Measurements from ENCODE around the gene CEP57L1. TPM values are rescaled to one million over a fixed set of nuclear protein-coding genes. Genes with fewer than 3 reads are reported as not detected.
"Not testable (repeated sequence)": the region's sequence is repeated elsewhere in the genome, so short reads cannot be mapped to it uniquely, and the experiment has no call there.

Gene CEP57L1
- total RNA-seq, 4 donors from 2014 or later, result 10.3 to 29.7 (median 17.5) TPM

DNA sequence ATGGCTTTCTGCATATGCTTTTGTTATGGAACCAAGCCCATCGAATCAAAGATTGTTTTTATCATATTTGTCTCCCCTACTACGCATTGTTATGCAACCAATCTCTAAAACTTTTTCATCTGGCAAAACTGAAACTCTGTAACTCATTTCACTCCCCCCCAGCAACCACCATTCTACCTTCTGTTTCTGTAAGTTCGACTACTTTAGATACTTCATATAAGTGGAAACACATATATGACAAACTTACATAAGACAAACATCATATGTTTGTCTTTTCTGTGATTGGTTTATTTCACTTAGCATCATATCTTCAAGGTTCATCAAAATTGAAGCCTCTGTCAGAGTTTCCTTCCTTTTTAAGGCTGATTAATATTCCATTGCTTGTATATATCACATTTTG is 34.8 kb downstream of the CEP57L1 start:
- DNase-seq (no peak), ATAC-seq (no peak)
- no peaks in the 10 kb centered on the region for H3K9me3 ChIP-seq
- no peak overlapping the region for H3K4me3 ChIP-seq
- in situ Hi-C loops (cut with MboI; ENCODE audit: low sequenced_read_pairs in 4 of 4) (loop anchor here in 1 of 4 donors (25.0 kb wide), 1 partner anchor 557 kb away; the partner anchor contains the start of genes AK9 and FIG4), intact Hi-C loops (cut with DNase I; ENCODE audit: low total_unique reads) (no loop called here)
- no peak overlapping the region for H3K27ac ChIP-seq
- H3K36me3 ChIP-seq, result peaks cover 0 to 5% of the 10 kb centered on the region in 2 donors
- H3K4me1 ChIP-seq, result no peaks in the 10 kb centered on the region
- no peak for TF ChIP-seq POLR2A (IDR thresholded peaks at IDR 0.05)
- TF ChIP-seq, protein P1, sequence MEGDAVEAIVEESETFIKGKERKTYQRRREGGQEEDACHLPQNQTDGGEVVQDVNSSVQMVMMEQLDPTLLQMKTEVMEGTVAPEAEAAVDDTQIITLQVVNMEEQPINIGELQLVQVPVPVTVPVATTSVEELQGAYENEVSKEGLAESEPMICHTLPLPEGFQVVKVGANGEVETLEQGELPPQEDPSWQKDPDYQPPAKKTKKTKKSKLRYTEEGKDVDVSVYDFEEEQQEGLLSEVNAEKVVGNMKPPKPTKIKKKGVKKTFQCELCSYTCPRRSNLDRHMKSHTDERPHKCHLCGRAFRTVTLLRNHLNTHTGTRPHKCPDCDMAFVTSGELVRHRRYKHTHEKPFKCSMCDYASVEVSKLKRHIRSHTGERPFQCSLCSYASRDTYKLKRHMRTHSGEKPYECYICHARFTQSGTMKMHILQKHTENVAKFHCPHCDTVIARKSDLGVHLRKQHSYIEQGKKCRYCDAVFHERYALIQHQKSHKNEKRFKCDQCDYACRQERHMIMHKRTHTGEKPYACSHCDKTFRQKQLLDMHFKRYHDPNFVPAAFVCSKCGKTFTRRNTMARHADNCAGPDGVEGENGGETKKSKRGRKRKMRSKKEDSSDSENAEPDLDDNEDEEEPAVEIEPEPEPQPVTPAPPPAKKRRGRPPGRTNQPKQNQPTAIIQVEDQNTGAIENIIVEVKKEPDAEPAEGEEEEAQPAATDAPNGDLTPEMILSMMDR (IDR thresholded peaks at IDR 0.05 in 4 of 5, conservative IDR thresholded peaks at IDR 0.05 in 1 of 5), result no peak
- no peaks in the 10 kb centered on the region for H3K27me3 ChIP-seq

DNA sequence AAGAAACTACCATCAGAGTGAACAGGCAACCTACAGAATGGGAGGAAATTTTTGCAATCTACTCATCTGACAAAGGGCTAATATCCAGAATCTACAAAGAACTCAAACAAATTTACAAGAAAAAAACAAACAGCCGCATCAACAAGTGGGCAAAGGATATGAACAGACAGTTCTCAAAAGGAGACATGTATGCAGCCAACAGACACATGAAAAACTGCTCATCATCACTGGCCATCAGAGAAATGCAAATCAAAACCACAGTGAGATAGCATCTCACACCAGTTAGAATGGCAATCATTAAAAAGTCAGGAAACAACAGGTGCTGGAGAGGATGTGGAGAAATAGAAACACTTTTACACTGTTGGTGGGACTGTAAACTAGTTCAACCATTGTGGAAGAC is 40.3 kb downstream of the CEP57L1 start:
- DNase-seq; H3K27me3 ChIP-seq; H3K4me3 ChIP-seq; intact Hi-C loops (cut with DNase I; ENCODE audit: low total_unique reads); H3K27ac ChIP-seq; H3K9me3 ChIP-seq; H3K36me3 ChIP-seq; ATAC-seq; H3K4me1 ChIP-seq: not testable (repeated sequence)
- in situ Hi-C loops (cut with MboI; ENCODE audit: low sequenced_read_pairs in 4 of 4), result loop anchor here in 1 of 4 donors (25.0 kb wide), 1 partner anchor 552 kb away; the partner anchor contains the start of genes AK9 and FIG4

DNA sequence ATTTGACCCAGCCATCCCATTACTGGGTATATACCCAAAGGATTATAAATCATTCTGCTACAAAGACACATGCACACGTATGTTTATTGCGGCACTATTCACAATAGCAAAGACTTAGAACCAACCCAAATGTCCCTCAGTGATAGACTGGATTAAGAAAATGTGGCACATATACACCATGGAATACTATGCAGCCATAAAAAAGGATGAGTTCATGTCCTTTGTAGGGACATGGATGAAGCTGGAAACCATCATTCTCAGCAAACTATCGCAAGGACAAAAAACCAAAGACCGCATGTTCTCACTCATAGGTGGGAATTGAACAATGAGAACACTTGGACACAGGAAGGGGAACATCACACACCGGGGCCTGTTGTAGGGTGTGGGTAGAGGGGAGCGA is 40.7 kb downstream of the CEP57L1 start:
- H3K27ac ChIP-seq; DNase-seq; H3K4me1 ChIP-seq; ATAC-seq; H3K4me3 ChIP-seq; H3K27me3 ChIP-seq; H3K9me3 ChIP-seq; intact Hi-C loops (cut with DNase I; ENCODE audit: low total_unique reads): not testable (repeated sequence)
- peaks cover 0 to 11% of the 10 kb centered on the region in 2 donors for H3K36me3 ChIP-seq
- in situ Hi-C loops (cut with MboI; ENCODE audit: low sequenced_read_pairs in 4 of 4), result loop anchor here in 1 of 4 donors (25.0 kb wide), 1 partner anchor 551 kb away; the partner anchor contains the start of genes AK9 and FIG4

DNA sequence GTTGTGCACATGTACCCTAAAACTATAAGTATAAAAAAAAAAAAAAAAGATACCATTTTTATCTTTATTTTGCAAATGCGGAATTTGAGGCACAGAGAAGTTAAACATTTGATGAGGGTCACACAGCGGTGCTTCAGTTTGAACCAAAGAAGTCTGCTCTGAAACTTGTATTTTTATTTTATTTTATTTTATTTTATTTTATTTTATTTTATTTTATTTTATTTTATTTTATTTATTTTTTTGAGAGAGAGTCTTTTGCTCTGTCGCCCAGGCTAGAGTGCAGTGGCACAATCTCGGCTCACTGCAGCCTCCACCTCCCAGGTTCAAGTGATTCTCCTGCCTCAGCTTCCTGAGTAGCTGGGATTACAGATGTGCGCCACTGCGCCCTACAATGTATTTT is 41.2 kb downstream of the CEP57L1 start:
- DNase-seq; intact Hi-C loops (cut with DNase I; ENCODE audit: low total_unique reads); H3K4me1 ChIP-seq; H3K27me3 ChIP-seq; H3K4me3 ChIP-seq; ATAC-seq; H3K9me3 ChIP-seq; H3K27ac ChIP-seq: not testable (repeated sequence)
- in situ Hi-C loops (cut with MboI; ENCODE audit: low sequenced_read_pairs in 4 of 4), result loop anchor here in 1 of 4 donors (25.0 kb wide), 1 partner anchor 551 kb away; the partner anchor contains the start of genes AK9 and FIG4
- peaks cover 0 to 15% of the 10 kb centered on the region in 2 donors for H3K36me3 ChIP-seq

DNA sequence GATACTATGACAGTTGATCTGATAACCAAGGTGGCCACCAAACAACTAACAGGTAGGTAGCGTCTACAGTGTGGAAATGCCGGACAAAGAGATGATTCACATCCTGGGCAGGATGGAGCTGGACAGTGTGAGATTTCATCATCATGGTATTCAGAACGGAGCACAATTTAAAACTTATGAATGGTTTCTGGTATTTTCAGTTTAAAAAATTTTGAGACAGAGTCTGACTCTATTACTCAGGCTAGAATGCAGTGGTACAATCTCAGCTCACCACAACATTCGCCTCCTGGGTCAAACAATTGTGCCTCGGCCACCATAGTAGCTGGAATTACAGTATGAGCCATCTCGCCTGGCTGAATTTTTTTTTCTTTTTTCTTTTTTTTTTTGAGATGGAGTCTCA is 43.8 kb downstream of the CEP57L1 start:
- H3K9me3 ChIP-seq, result no peaks in the 10 kb centered on the region
- in situ Hi-C loops (cut with MboI; ENCODE audit: low sequenced_read_pairs in 4 of 4) (loop anchor here in 1 of 4 donors (25.0 kb wide), 1 partner anchor 548 kb away; the partner anchor contains the start of genes AK9 and FIG4), intact Hi-C loops (cut with DNase I; ENCODE audit: low total_unique reads) (no loop called here)
- no peak for TF ChIP-seq POLR2A (IDR thresholded peaks at IDR 0.05)
- TF ChIP-seq, protein P1 (IDR thresholded peaks at IDR 0.05 in 4 of 5, conservative IDR thresholded peaks at IDR 0.05 in 1 of 5), result no peak
- peaks cover 0 to 16% of the 10 kb centered on the region in 2 donors for H3K36me3 ChIP-seq
- no peak for DNase-seq
- no peak for ATAC-seq
- peaks cover 0 to 5% of the 10 kb centered on the region in 2 donors for H3K4me1 ChIP-seq
- H3K27ac ChIP-seq, result no peak overlapping the region
- H3K4me3 ChIP-seq, result no peak overlapping the region
- no peaks in the 10 kb centered on the region for H3K27me3 ChIP-seq

DNA sequence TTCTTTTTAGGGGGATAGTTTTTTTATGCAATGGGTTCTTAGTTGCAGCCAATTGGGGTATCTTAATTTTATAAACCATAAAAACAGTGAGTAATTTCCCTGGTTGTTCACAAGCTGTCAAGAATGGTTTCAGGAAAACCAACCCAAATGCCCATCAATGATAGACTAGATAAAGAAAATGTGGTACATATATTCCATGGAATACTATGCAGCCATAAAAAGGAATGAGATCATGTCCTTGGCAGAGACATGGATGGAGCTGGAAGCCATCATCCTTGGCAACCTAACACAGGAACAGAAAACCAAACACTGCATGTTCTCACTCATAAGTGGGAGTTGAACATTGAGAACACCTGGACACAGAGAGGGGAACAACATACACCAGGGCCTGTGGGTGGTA is 46.8 kb downstream of the CEP57L1 start:
- ATAC-seq; intact Hi-C loops (cut with DNase I; ENCODE audit: low total_unique reads); H3K27me3 ChIP-seq; DNase-seq; H3K4me3 ChIP-seq; H3K4me1 ChIP-seq; H3K27ac ChIP-seq; H3K9me3 ChIP-seq: not testable (repeated sequence)
- in situ Hi-C loops (cut with MboI; ENCODE audit: low sequenced_read_pairs in 4 of 4), result loop anchor here in 1 of 4 donors (25.0 kb wide), 1 partner anchor 545 kb away; the partner anchor contains the start of genes AK9 and FIG4
- peaks cover 0 to 16% of the 10 kb centered on the region in 2 donors for H3K36me3 ChIP-seq
